ENCODE results near the gene GTF2A1.
"Not testable (repeated sequence)": the region's sequence is repeated elsewhere in the genome, so short reads cannot be mapped to it uniquely, and the experiment has no call there.

The GTF2A1 gene

DNA sequence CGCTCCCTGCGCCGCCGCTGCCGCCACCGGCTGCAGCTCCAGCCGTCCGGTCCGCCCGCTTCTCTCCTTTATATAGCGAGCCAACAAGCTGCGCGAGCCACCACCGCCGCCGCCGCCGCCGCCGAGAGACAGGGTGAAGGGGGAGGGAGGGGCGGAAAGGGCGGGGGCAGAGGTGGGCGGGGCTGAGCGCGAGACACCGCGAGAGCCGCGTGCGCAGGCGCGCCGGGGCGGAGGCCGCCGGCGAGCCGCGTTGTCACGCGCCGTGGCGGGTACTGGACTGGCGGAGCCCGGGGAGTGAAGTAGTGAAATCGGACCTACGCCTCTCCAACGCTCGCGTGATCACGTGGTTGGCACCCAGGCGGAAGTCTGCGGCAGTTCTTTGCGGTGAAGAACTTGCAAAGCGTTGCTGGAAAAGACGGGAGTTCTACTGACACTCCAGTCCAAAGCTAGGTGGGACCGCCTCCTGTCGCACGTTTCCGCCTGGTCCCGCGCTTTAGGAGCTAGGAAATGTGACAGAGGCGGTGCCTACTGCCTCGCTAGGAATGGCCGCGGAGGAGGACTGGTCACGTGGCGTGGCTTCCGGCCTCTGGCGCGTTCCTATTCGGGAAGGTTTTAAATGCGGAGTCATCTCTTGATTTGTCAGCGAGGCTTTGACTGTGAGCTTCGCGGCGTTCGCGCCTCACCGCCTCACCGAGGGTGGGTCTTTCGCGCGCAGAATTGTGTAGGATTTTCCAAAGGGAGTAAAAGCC is at the start of gene GTF2A1:
TSS of gene GTF2A1 (minus strand) at position 130 of the 749 bp plus-strand sequence. CDS start 441 bp downstream, outside the sequence.
- DNase-seq = peak; percentile 93

DNA sequence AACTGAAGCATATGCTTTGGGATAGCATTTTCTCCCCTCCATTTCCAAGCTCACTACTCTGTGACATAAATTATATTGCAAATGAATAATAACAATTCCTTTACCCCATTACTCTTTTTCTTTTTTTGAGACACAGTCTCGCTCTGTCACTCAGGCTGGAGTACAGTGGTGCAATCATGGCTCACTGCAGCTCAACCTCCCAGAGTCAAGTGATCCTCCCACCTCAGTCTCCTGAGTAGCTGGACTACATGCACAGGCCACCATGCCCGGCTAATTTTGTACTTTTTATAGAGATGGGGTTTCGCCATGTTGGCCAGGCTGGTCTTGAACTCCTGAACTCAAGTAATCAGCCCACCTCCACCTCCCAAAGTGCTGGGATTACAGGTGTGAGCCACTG is 49.2 kb upstream of the GTF2A1 start:
- no peak for DNase-seq

DNA sequence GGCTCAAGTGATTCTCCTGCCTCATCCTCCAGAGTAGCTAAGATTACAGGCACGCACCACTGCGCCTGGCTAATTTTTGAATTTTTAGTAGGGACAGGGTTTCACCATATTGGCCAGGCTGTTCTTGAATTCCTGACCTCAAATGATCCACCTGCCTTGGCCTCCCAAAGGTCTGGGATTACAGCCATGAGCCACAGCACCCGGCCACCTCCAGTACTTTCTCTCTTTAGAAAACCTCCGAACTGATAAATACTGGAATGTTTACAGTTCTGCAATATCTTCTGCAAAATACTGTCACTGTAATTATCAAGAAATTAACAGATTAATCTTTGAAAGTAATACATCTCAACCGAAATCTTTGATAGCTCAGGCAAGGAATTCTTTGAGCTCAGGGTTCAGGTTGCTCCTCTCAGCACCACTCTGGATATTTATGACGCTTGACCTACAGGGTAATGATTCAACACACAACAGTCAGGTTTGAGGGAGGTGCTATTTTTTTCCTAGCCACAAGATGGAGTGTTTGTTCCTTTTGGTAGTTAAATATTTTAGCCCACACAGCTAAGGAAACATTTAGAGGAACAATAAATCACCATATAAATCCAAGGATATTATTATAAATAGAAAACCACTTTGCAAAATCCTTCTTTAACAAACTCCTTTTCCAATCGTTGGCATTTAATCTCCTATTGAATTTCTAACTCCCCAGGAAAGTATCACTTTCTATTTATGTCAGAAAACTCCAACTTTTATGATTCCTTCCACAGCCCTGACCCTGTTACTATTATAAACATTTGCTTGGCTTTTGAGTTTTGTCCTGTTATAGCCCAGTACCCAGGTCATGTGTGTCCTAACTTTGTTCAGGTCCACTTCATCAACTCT is 48.6 kb upstream of the GTF2A1 start:
- DNase-seq = no peak

DNA sequence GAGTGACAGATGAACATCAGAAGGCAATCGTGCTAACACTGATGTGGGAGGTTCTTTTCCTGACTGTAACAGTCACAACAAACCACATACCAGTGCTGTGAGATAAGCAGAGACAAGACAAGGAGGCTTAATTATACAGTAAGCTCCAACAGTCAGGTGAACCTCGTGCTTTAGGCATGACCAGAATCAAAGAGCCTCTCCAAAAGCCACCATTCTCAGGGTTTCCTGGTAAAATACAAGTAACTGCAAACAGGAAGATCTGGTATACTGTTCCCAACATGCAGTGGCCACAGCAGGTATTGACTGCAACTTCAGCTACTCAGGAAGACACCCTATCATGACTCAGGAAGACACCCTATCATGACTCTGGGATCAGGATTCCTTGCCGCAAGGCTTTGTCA is 47.3 kb upstream of the GTF2A1 start:
- DNase-seq = no peak

DNA sequence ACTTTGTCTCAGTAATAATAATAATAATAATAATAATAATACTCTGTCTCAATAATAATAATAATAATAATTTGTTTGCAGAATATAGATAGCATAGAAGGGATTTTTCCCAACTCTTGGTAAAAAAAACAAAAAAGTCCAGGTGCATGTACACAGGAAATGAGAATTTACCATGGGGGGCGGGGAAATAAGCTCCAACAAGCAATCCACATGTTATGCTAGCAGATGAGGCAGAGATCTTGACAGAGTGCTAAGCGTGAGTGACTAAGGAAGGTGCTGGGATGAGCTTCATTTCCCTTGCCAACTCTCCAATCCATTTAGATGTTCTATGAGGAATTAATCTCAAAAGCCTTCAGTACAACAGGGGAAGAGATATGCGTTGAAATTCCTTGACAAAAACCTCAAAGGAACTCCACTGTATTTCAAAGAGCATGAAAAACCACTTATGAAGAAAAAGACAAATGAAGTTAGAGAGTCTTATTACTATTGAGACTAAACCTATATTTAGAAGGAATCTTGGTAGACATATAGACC is 44.9 kb upstream of the GTF2A1 start:
- no peak for DNase-seq

DNA sequence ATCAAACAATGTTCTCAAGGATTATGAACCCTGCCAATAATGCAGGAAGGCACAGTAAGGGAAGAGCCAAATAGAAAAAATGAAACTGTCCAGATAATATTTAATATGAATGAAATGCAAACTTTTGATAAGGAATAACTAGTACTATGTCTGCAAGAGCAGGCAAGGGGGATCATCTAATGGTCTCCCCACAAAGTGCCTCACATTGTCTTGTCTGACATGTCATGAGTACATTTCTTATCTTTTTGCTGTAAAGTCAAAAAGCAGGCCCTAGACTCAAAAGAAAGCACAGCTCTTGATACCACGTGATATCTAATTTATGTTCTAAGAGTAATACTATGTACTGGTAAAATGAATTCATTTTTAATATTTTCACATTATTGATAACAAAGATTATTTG is 43.9 kb upstream of the GTF2A1 start:
- DNase-seq = no peak

DNA sequence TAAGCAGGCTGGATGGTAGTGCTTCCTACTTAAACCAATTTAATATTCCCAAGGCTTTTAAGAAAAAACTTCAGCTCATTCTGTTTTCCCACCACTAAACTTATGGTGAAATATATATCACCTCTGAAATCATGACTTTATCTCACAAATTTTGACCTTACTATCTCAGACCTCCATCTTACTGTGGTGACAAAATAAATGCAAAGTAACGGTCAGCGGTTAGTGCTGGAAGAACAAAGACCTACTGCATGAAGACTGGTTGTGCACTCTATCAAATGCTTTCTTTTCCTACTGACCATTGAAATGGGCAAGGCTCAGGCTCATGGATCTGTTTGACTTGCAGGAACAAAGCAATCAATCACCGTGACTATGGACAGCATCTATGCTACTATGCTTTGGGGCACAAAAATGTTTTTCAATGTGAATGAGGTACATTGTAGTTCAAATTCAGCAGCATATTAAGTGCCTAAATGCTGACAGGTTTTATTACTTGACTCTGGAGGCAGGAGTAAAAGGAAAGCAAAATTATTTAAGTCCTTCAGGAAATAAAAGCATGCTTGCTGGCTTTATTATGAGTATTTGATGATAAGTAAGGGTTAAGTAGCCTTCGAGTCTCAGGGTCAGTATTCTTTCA is 43.1 kb upstream of the GTF2A1 start:
- no peak for DNase-seq

DNA sequence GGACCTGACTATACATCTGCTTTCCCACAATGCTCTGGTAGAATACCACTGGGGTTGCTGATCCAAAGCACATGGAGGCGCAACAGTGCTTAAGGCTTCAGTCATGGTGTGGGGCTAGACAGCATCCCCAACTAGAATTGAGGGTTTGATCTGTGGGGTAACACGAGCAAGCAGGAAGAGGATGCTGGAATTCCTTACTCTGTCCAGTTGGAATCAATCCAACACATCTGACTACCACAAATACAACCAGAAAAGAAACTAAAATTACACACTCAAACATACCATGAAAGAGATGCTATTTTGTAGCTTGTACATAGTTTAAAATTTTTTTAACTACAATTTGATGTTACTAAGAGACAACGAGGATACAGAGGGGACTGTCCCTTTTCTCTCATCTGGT is 40.4 kb upstream of the GTF2A1 start:
- no peak for DNase-seq

DNA sequence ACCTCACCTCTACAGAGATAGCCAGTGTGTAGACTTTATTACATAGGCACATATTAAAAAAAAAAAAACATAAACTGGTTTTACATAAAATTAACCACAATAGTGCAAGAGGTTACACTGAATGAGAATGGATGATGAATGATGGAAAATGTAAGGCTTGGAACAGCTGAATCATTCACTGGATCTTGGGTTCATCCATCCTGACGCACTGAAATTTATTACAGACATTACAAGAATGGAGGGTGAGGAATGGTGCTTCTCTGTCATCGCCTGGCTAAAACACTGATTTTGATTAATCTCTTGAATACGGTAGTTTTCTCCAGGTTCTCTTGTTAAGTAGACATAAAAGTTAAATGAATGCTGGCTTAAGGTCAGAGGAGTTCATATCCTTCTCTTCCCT is 40.0 kb upstream of the GTF2A1 start:
- no peak for DNase-seq

DNA sequence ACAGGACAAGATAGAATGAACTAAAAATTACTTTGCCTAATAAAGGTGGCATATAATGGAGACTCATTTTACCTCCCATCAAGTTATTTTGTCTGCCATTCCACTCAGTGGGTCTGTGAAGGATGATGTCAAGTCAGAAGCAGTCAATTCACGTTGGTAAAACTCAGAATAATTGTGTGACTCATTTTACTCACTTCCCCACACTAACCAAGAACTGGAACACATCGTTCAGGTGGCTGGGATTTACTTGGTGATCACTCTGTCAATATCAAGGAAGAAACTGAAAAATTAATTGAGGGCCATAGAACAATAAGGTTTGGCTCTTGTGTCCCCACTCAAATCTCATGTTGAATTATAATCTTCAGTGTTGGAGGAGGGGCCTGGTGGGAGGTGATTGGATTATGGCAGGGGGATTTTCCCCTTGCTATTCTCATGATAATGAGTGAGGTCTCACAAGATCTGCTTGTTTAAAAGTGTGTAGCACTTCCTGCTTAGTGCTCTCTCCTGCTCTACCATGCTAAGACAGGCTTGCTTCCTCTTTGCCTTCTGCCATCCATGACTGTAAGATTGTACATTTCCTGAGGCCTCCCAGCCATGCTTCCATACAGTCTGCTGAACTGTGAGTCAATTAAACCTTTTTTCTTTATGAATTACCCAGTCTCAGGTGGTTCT is 35.7 kb upstream of the GTF2A1 start:
- no peak for DNase-seq

DNA sequence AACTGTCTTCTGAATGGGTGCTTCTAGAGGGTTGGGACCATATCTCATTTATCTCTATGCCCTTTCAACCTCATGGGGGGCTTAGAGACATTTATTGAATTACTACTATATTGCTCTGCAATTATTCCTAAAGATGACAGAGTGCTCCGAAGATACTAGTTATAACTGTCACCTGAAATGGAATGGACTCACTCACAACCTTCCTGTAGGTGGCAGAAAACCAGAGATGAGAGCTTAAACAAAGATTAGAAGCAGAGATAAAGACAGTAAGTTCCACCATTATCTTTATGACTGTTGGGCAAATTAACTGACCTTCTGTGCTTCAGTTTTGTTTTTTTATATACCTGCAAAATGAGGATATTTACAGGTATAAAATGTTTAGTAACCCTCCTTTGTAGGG is 31.5 kb upstream of the GTF2A1 start:
- DNase-seq = no peak

DNA sequence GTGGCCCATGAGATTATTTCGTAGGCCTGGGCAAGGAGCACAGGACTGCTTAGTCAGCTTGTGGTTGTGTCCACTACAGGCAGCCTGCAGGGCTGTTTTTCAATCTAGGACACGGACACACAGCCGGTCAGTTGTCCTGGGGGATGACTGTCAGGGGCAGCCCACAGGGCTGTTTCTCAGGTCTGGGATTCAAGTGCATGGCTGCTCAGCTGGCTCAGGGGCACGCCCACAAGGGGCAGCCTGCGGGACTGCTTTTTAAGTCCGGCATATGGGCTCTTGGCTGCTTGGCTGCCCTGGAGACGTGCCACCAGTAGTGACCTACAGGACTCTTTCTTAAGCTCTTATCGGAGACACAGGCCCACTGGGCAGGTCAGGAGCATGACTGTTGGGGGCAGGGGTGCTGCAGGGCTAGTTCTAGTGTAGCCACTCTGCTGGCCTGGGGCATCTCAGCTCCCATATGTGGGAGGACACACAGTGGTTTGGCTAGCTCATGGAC is 26.6 kb upstream of the GTF2A1 start:
- DNase-seq = no peak

DNA sequence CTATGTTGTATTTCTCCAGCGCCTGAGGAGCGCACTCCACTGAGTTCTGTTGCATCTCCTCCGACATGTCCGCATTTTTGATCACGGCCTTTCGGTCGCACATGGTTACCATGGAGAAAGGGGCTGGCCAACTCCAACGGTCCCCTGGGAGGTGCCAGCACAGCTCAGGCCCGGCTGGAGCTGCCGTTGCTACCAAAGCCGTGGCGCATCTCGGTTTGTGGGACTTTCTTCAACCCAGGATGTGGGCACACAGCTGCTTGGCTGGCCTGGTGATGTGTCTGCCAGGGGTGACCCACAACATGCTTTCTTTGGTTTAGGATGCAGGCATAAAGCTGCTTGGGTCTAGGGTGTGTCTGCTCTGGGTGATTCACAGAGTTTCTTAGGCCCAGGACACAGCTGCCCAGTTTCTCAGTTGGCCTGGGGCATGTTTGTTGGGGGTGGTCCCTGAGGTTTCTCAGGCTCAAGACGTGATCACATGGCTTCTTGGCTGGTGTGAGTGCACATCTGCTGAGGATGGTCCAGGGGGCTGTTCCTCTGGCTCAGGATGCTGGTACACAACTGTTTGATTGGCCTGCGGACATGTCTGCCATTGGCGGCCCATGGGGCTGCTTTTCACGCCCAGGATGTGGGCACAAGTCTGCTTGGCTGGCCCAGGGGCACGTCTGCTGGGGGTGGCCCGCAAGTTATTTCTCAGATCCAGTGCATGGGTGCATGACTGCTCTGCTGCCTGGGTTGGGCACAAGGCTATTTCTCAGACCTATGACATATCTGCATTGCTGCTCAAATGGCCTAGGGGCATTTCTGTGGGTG is 25.9 kb upstream of the GTF2A1 start:
- DNase-seq = no peak

DNA sequence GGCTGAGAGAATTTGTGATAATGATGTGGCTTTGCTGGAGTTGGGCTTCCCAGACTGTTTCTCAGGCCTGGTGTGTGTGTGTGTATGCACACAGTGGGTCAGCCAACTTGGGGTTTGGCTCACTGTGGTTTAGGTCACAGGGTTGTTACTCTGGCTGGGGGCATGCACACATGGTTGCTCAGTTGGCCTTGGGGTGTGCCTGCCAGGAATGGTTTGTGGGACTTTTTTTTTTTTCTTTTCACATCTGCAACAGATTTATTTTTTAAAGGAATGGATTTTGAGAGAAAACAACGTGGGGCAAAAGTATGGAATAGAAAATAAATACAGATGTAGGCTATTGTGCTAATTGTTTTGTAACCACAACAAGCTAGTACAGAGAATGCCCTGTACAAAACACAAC is 25.0 kb upstream of the GTF2A1 start:
- DNase-seq = no peak

DNA sequence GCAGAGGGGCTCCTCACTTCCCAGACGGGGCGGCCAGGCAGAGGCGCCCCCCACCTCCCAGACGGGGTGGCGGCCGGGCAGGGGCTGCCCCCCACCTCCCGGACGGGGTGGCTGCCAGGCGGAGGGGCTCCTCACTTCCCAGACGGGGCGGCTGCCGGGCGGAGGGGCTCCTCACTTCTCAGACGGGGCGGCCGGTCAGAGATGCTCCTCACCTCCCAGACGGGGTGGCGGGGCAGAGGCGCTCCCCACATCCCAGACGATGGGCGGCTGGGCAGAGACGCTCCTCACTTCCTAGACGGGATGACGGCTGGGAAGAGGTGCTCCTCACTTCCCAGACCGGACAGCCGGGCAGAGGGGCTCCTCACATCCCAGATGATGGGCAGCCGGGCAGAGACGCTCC is 23.7 kb upstream of the GTF2A1 start:
- DNase-seq = not testable (repeated sequence)

DNA sequence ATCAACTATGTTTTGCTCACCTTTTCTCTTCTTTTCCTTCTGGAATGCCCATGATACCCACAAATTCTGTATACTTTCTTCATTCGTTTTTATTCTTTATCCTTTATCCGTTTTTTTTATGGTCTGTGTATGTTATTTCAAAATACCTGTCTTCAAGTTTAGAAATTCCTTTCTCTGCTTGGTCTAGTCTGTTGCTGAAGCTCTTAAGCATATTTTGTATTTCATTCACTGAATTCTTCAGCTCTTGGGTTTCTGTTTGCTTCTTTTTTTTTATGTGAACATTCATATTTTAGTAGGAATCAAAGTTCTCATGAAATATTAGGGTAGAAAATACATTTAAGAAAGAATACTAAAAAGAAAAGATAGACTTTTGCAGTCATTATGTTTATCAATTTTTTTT is 22.7 kb upstream of the GTF2A1 start:
- no peak for DNase-seq

DNA sequence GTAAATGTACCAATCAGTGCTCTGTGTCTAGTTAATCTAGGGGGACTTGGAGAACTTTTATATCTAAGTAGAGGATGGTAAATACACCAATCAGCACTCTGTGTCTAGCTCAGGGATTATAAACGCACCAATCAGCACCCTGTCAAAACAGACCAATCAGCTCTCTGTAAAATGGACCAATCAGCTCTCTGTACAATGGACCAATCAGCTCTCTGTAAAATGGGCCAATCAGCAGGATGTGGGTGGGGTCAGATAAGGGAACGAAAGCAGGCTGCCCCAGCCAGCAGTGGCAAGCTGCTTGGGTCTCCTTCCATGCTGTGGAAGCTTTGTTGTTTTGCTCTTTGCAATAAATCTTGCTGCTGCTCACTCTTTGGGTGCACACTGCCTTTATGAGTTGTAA is 16.1 kb upstream of the GTF2A1 start:
- DNase-seq = not testable (repeated sequence)

DNA sequence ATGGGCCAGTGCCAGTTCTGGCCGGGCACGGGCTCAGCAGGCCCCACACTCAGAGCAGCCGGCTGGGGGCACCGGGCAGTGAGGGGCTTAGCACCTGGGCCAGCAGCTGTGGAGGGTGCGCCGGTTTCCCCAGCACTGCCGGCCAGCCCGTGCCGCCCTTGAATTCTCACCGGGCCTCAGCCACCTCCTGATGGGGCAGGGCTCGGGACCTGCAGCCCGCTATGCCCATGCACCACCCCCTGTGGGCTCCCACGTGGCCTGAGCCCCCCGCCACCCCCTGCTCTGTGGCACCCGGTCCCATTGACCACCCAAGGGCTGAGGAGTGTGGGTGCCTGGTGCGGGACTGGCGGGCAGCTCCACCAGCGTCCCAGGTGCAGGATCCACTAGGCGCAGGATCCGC is 15.4 kb upstream of the GTF2A1 start:
- no peak for DNase-seq

DNA sequence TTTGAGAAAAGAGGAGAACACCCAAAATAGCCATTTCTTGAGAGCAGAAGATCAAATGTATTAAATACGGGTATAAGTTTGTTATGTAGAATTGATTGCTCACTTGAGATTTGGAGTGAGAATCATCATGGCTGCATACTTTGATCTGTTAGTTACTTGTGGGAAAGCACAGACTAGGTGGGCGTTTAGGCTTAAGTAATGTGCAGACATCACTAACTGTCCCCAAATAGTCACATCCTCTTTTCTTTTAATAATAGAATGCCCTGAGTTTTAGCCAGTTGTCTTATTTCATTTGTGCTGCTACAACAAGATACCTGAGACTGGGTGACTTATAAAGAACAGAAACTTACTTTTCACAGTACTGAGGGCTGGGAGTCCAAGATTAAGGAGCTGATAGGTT is 14.3 kb upstream of the GTF2A1 start:
- no peak for DNase-seq

DNA sequence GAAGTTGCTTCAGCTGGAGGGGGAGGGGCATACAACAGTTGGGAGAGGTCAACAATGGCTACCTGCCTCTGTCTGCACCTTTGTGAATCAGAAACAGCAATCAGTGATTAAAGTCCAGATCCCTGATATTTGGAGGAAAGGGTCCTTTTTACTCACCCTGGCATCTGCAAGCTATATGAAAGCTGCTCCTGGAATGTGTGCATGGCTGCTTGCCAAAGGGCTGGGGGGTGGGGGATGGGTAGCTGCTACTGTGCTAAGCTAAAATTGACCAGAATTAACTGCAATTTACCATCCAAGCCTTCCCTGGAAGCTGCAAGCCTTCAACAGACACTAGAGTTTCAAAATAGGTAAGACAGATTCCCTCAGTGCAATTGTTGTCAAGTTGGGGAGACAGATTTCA is 13.5 kb upstream of the GTF2A1 start:
- DNase-seq = no peak

DNA sequence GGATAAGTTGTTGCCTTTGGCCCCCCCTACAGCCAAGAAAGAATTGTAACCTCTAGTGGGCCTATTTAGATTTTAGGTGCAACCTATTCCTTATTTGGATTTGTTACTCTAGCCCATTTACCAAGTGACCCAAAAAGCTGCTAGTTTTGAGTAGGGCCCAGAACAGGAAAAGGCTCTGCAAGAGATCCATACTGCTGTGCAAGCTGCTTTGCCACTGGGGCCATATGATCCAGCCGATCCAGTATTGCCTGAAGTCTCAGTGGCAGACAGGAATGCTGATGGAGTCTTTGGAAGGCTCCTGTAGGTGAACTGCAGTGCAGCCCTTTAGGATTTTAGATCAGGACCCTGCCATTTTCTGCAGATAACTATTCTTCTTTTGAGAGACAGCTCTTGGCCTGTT is 12.9 kb upstream of the GTF2A1 start:
- no peak for DNase-seq

DNA sequence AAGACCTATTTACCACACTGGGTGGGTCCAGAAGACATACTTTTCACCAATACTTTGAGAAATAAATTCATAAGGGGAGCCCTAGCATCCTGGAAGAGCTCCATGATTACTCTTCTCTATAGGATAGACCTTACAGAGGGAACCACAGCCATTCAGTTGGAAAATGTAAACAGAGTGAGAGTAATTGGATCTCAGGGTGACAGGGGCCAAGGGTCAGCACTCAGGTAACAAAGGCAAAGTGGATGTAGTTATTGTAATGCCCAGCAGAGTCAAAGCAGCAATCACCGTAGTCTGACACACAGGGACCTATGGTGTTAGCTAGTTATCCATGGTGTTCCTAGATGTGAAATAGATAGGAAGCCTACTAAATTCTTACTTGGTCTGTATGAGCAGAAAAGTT is 10.8 kb upstream of the GTF2A1 start:
- no peak for DNase-seq

All from activated CD4-positive, alpha-beta T cell treated with anti-CD3 and anti-CD28 coated beads for 1 hour (primary cell).